SIG-M5 treated with dmso at 0.1 percent for 504 hours (cell line): ENCODE data around the gene GDPGP1.

ENCODE experiments used
- DNase-seq: peaks from one replicate; lab custom pipeline; 2025; ENCODE audit not compliant: unreplicated experiment; lab: John Stamatoyannopoulos, UW

Gene GDPGP1

DNA sequence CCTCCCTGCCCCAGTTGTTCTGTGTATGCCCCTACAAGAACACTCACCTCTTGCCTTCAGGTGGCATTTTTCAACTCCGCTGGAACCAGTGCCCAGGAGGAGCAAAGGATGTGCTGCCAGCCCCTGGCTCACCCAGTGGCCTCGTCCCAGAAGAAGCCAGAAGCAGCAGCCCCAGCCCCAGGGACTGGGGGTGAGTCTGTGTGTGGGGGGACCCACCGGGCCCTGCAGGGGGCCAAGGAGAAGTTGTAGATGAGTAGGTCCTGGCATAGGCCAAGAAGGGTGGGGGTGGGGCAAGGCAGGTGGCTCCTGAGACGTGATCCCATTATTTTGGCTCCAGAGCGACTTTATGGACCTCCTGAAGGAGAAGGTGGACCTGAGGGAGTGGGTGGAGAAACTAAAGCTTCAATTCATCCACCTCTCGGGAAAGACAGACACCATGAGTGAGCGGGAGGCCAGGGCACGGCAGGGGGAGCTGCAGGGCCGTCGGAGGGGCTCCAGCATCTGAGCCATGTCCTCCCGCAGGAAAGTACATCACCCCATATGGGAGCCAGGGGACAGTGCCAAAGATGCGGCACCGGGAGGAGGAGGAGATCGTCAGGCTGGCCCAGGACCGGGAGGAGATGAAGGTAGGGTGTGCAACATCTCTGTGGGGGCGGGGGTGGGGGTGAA lies 60.7 kb downstream of the GDPGP1 start:
- DNase-seq: no peak

DNA sequence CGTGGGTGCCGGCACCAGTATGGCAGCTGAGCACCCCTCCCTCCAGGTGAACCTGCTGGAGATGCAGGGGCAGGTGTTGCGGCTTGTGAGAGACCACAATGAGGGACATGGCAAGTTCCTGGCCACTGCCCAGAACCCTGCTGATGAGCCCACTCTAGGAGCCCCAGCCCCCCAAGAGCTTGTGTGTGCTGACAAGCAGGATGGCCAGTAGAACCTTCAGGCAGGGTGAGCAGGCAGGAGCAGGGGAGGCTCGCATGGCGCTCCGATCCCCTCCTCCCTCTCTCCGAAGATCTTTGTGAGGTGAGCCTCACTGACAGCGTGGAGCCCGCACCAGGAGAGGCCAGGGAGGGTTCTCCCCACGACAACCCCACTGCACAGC lies 61.2 kb downstream of the GDPGP1 start:
- no peak for DNase-seq
